ENCODE data around the gene HSD17B14. TPM values are rescaled to one million over a fixed set of nuclear protein-coding genes. Genes with fewer than 3 reads are reported as not detected.

HSD17B14 gene
- total and polyA plus RNA-seq, 2 experiments from 2014 or later: 8.4 to 11.7 TPM

DNA sequence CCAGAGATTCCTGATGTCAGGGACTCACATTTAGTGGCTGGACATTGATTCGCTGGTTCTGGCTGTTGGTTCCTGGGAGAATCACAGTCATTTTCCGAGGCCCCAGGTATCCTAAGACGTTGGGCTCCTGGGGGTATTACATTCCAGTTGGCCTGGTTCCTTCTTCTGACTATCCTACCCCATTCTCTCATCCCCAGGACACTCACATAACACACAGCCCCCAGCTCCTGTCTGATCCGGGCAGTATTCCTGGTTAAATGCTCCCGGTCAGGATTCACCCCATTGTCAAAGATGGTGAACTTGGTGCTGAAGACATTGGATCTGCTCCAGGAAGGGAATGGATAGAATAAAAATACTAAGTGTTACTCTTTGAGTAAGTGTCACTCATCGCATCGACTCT, 47.4 kb upstream of the HSD17B14 start (continued):
- no peak for TF ChIP-seq ZNF331 (CRISPR knock-in tag; IDR thresholded peaks at IDR 0.05; ENCODE audit: low read depth)

DNA sequence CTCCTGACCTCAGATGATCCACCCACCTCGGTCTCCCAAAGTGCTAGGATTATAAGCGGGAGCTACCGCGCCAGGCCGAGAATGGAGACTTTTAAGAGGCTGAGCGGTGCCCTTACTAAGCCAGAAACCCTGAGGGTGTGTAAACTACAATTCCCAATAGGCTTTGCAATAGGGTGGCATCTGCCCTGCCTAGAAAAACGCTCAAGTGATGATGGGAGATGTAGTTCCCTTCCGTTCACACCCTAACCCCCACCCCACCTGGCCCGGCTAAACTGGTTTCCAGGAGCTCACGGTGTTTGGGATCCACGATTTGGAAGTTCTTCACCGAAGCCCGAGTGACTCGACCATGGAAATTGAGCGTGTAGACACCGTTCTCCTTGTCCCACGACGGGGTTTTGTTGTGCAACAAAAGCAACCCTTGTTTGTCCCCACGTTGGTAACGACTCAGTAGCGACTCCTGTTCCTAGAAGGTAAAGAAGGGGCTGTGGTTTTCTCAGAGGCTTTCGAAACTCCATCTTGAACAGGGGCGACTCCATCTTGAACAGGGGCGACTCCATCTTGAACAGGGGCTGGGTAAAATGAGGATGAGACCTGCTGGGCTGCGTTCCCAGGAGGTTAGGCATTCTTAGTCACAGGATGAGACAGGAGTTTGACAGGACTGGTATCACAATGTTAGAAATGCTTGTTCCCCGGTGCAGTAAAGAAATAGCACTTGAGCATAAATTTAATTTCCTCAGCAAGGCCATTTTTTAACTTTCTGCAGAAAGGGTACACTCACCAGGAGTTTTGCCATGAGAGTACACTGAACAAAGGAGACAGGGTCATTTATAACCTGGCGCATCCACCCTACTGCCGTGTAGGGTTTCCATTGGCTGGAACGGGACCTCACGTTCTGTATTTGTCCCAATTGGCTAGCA, 45.7 kb upstream of the HSD17B14 start:
- Histone ChIP-seq H3K36me3 (ENCODE audit: insufficient read depth) (no peaks in the 10 kb centered on the region), H3K27me3 (ENCODE audit: insufficient read depth) (no peaks in the 10 kb centered on the region), H3K79me2 (replicated peaks; ENCODE audit: insufficient read depth) (no peaks in the 10 kb centered on the region), H3K9me2 (ENCODE audit: insufficient read depth) (no peaks in the 10 kb centered on the region), H3K4me1 (ENCODE audit: insufficient read depth) (peaks cover 7% of the 10 kb centered on the region; the same call in 1 of the 2 replicates), H3K4me3 (no peak overlapping the region), H3F3A (replicated peaks; ENCODE audit: low read depth) (no peaks in the 10 kb centered on the region), H3K27ac (ENCODE audit: low read depth) (0 out of 2 replicates have a peak overlapping the region, but pooled peaks have one; percentile 17), H3K4me2 (no peak overlapping the region), H4K20me1 (replicated peaks; ENCODE audit: insufficient read depth) (no peaks in the 10 kb centered on the region; the same call in 1 of the 2 replicates), H2AFZ (no peak overlapping the region)
- Mint-ChIP-seq H3K4me1 (peaks cover 3% of the 10 kb centered on the region; the same call in 1 of the 3 replicates), H3K9me3 (peaks cover 11% of the 10 kb centered on the region; the same call in 2 of the 3 replicates), H3K27ac (0 out of 2 replicates have a peak overlapping the region, but pooled peaks have one; percentile 32), H3K4me3 (no peak overlapping the region; the same call in 2 of the 3 replicates), H3K36me3 (ENCODE audit: low read depth) (peaks cover 28% of the 10 kb centered on the region), H3K27me3 (ENCODE audit: insufficient read depth, low read depth, poor library complexity) (peaks cover 7% of the 10 kb centered on the region)
- DNase-seq (ENCODE audit: low spot score) (peak; percentile 90), ATAC-seq (peak; percentile 87)
- TF ChIP-seq NANOG (IDR thresholded peaks at IDR 0.05; ENCODE audit: borderline replicate concordance) (no peak), ZNF331 (CRISPR knock-in tag; IDR thresholded peaks at IDR 0.05; ENCODE audit: low read depth) (peak; percentile 28; the same call in 1 of the 2 replicates), EZH2 (IDR thresholded peaks at IDR 0.05; ENCODE audit: low read depth, unreplicated experiment) (no peak), CREB1 (CRISPR knock-in tag; IDR thresholded peaks at IDR 0.05; ENCODE audit: low read depth) (peak; percentile 63), ZNF114 (CRISPR knock-in tag; IDR thresholded peaks at IDR 0.05) (peak; percentile 98), JUNB (IDR thresholded peaks at IDR 0.05; ENCODE audit: unreplicated experiment) (no peak), EZH2phosphoT487 (IDR thresholded peaks at IDR 0.05; ENCODE audit: unreplicated experiment) (no peak), STAT1 (IDR thresholded peaks at IDR 0.05; ENCODE audit: unreplicated experiment) (no peak), POLR2AphosphoS5 (IDR thresholded peaks at IDR 0.05; ENCODE audit: low read depth) (no peak)
- TF ChIP-seq, protein P1, sequence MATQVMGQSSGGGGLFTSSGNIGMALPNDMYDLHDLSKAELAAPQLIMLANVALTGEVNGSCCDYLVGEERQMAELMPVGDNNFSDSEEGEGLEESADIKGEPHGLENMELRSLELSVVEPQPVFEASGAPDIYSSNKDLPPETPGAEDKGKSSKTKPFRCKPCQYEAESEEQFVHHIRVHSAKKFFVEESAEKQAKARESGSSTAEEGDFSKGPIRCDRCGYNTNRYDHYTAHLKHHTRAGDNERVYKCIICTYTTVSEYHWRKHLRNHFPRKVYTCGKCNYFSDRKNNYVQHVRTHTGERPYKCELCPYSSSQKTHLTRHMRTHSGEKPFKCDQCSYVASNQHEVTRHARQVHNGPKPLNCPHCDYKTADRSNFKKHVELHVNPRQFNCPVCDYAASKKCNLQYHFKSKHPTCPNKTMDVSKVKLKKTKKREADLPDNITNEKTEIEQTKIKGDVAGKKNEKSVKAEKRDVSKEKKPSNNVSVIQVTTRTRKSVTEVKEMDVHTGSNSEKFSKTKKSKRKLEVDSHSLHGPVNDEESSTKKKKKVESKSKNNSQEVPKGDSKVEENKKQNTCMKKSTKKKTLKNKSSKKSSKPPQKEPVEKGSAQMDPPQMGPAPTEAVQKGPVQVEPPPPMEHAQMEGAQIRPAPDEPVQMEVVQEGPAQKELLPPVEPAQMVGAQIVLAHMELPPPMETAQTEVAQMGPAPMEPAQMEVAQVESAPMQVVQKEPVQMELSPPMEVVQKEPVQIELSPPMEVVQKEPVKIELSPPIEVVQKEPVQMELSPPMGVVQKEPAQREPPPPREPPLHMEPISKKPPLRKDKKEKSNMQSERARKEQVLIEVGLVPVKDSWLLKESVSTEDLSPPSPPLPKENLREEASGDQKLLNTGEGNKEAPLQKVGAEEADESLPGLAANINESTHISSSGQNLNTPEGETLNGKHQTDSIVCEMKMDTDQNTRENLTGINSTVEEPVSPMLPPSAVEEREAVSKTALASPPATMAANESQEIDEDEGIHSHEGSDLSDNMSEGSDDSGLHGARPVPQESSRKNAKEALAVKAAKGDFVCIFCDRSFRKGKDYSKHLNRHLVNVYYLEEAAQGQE (IDR thresholded peaks at IDR 0.05; ENCODE audit: unreplicated experiment): no peak
- TF ChIP-seq, protein P2, sequence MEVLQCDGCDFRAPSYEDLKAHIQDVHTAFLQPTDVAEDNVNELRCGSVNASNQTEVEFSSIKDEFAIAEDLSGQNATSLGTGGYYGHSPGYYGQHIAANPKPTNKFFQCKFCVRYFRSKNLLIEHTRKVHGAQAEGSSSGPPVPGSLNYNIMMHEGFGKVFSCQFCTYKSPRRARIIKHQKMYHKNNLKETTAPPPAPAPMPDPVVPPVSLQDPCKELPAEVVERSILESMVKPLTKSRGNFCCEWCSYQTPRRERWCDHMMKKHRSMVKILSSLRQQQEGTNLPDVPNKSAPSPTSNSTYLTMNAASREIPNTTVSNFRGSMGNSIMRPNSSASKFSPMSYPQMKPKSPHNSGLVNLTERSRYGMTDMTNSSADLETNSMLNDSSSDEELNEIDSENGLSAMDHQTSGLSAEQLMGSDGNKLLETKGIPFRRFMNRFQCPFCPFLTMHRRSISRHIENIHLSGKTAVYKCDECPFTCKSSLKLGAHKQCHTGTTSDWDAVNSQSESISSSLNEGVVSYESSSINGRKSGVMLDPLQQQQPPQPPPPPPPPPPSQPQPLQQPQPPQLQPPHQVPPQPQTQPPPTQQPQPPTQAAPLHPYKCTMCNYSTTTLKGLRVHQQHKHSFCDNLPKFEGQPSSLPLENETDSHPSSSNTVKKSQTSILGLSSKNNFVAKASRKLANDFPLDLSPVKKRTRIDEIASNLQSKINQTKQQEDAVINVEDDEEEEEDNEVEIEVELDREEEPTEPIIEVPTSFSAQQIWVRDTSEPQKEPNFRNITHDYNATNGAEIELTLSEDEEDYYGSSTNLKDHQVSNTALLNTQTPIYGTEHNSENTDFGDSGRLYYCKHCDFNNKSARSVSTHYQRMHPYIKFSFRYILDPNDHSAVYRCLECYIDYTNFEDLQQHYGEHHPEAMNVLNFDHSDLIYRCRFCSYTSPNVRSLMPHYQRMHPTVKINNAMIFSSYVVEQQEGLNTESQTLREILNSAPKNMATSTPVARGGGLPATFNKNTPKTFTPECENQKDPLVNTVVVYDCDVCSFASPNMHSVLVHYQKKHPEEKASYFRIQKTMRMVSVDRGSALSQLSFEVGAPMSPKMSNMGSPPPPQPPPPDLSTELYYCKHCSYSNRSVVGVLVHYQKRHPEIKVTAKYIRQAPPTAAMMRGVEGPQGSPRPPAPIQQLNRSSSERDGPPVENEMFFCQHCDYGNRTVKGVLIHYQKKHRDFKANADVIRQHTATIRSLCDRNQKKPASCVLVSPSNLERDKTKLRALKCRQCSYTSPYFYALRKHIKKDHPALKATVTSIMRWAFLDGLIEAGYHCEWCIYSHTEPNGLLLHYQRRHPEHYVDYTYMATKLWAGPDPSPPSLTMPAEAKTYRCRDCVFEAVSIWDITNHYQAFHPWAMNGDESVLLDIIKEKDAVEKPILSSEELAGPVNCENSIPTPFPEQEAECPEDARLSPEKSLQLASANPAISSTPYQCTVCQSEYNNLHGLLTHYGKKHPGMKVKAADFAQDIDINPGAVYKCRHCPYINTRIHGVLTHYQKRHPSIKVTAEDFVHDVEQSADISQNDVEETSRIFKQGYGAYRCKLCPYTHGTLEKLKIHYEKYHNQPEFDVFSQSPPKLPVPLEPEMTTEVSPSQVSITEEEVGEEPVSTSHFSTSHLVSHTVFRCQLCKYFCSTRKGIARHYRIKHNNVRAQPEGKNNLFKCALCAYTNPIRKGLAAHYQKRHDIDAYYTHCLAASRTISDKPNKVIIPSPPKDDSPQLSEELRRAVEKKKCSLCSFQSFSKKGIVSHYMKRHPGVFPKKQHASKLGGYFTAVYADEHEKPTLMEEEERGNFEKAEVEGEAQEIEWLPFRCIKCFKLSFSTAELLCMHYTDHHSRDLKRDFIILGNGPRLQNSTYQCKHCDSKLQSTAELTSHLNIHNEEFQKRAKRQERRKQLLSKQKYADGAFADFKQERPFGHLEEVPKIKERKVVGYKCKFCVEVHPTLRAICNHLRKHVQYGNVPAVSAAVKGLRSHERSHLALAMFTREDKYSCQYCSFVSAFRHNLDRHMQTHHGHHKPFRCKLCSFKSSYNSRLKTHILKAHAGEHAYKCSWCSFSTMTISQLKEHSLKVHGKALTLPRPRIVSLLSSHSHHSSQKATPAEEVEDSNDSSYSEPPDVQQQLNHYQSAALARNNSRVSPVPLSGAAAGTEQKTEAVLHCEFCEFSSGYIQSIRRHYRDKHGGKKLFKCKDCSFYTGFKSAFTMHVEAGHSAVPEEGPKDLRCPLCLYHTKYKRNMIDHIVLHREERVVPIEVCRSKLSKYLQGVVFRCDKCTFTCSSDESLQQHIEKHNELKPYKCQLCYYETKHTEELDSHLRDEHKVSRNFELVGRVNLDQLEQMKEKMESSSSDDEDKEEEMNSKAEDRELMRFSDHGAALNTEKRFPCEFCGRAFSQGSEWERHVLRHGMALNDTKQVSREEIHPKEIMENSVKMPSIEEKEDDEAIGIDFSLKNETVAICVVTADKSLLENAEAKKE (CRISPR knock-in tag; IDR thresholded peaks at IDR 0.05): no peak
- TF ChIP-seq, protein P3, sequence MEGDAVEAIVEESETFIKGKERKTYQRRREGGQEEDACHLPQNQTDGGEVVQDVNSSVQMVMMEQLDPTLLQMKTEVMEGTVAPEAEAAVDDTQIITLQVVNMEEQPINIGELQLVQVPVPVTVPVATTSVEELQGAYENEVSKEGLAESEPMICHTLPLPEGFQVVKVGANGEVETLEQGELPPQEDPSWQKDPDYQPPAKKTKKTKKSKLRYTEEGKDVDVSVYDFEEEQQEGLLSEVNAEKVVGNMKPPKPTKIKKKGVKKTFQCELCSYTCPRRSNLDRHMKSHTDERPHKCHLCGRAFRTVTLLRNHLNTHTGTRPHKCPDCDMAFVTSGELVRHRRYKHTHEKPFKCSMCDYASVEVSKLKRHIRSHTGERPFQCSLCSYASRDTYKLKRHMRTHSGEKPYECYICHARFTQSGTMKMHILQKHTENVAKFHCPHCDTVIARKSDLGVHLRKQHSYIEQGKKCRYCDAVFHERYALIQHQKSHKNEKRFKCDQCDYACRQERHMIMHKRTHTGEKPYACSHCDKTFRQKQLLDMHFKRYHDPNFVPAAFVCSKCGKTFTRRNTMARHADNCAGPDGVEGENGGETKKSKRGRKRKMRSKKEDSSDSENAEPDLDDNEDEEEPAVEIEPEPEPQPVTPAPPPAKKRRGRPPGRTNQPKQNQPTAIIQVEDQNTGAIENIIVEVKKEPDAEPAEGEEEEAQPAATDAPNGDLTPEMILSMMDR (conservative IDR thresholded peaks at IDR 0.05; ENCODE audit: low read depth in 2 of 2): no peak
